K562 (cell line): ENCODE measurements around the gene RREB1. TPM values are rescaled to one million over a fixed set of nuclear protein-coding genes. Genes with fewer than 3 reads are reported as not detected.

Experiments used
- FOXK1 ChIP-seq: sonication (generic); formaldehyde crosslinking; IDR thresholded peaks from 2 replicates; pipeline ENCODE4 v1.8.0; 2022; ENCODE audit warnings: missing genetic modification reagents, mild to moderate bottlenecking, borderline replicate concordance
- HDAC3 ChIP-seq: fragments of 450-650 bp; IDR thresholded peaks from 2 replicates; pipeline ENCODE4 v1.6.1; 2018; ENCODE audit warnings: borderline replicate concordance, mild to moderate bottlenecking, moderate library complexity; ENCODE audit not compliant: partially characterized antibody
- NR1H2 ChIP-seq: sonication (generic); formaldehyde crosslinking; IDR thresholded peaks from 2 replicates; pipeline ENCODE4 v1.4.0; 2020; ENCODE audit warnings: mild to moderate bottlenecking, missing genetic modification reagents
- PATZ1 ChIP-seq: fragments of 250-450 bp; sonication (Bioruptor Pico); IDR thresholded peaks from 2 replicates; pipeline ENCODE4 v1.5.0; 2020; ENCODE audit warnings: mild to moderate bottlenecking, borderline replicate concordance
- PKNOX1 ChIP-seq: fragments of 450-650 bp; IDR thresholded peaks from 2 replicates; pipeline ENCODE4 v1.6.1; 2016
- POLR3G ChIP-seq: IDR thresholded peaks from 2 replicates; pipeline ENCODE4 v1.6.1; 2011; ENCODE audit not compliant: insufficient read length, insufficient replicate concordance; ENCODE audit errors: extremely low read depth
- SMARCB1 ChIP-seq: IDR thresholded peaks from 2 replicates; pipeline ENCODE4 v1.6.1; 2011; ENCODE audit warnings: improper control_type of control experiment, low read depth; ENCODE audit not compliant: insufficient read length
- SUPT5H ChIP-seq: fragments of 450-650 bp; IDR thresholded peaks from 2 replicates; pipeline ENCODE4 v1.6.1; 2016
- ZC3H8 ChIP-seq: fragments of 450-650 bp; IDR thresholded peaks from 2 replicates; pipeline ENCODE4 v1.6.1; 2017
- ZNF12 ChIP-seq: sonication (generic); formaldehyde crosslinking; IDR thresholded peaks from 2 replicates; pipeline ENCODE4 v1.4.0; 2020; ENCODE audit warnings: mild to moderate bottlenecking, missing genetic modification reagents
- ZNF445 ChIP-seq: fragments of 250-450 bp; sonication (Bioruptor Pico); IDR thresholded peaks from 2 replicates; pipeline ENCODE4 v1.4.0; 2020; ENCODE audit warnings: low read depth, mild to moderate bottlenecking, moderate library complexity
- ZNF583 ChIP-seq: fragments of 250-450 bp; sonication (Bioruptor Pico); IDR thresholded peaks from 2 replicates; pipeline ENCODE4 v1.4.0; 2020
- ZSCAN29 ChIP-seq: fragments of 450-650 bp; IDR thresholded peaks from 2 replicates; pipeline ENCODE4 v1.6.1; 2017
- polyA plus RNA-seq, 8 experiments: library from polyadenylated mRNA; depleted of rRNA in 4 of 8; stranded (reverse) in 5 of 8; unstranded in 3 of 8; fragments of >200 nt; fragmentation: Nextera tagmentation in 2 of 8; fragmentation: Illumina TruSeq in 1 of 8; extraction: Ambion mirVana in 2 of 8; extraction: Trizol in 1 of 8; gene quantifications; 2 replicates each; pipeline versions ENCODE4 v1.2.1 to v1.2.3, GENCODE V29; 2011 to 2014; ENCODE audit warnings: inconsistent platforms in 1 of 8, missing spikeins in 1 of 8
- total RNA-seq, 7 experiments: library from RNA; depleted of rRNA in 6 of 7; stranded (reverse); fragments of >200 nt in 6 of 7; fragmentation: Illumina TruSeq in 2 of 7; extraction: Trizol in 2 of 7; gene quantifications; 2 replicates each; pipeline versions ENCODE4 v1.2.1 to v1.2.3, GENCODE V29; 2011 to 2021; ENCODE audit warnings: low replicate concordance in 1 of 7
- TF ChIP-seq, protein P1 (sequence below): fragments of 250-450 bp; sonication (Bioruptor Pico); IDR thresholded peaks from 2 replicates; pipeline ENCODE4 v1.4.0; 2020; ENCODE audit warnings: mild to moderate bottlenecking, moderate library complexity, borderline replicate concordance
- TF ChIP-seq, protein P2 (sequence below), 2 experiments: IDR thresholded peaks in 1 of 2; conservative IDR thresholded peaks in 1 of 2; 2 replicates each; pipeline ENCODE4 v1.6.1; 2016; ENCODE audit warnings: low read depth in 2 of 2, mild to moderate bottlenecking in 1 of 2, missing compliant biosample characterization in 1 of 2, missing genetic modification characterization in 1 of 2, moderate library complexity in 1 of 2
- TF ChIP-seq, protein P3 (sequence below): sonication (generic); formaldehyde crosslinking; IDR thresholded peaks from 2 replicates; pipeline ENCODE4 v1.8.0; 2023; ENCODE audit warnings: mild to moderate bottlenecking, missing genetic modification reagents

RREB1 gene
- total and polyA plus RNA-seq, 9 of the 15 experiments (the other 6 are each of a cell fraction or from before 2014, with no cell fraction given), result 3.3 to 64.2 (median 19.3) TPM

DNA sequence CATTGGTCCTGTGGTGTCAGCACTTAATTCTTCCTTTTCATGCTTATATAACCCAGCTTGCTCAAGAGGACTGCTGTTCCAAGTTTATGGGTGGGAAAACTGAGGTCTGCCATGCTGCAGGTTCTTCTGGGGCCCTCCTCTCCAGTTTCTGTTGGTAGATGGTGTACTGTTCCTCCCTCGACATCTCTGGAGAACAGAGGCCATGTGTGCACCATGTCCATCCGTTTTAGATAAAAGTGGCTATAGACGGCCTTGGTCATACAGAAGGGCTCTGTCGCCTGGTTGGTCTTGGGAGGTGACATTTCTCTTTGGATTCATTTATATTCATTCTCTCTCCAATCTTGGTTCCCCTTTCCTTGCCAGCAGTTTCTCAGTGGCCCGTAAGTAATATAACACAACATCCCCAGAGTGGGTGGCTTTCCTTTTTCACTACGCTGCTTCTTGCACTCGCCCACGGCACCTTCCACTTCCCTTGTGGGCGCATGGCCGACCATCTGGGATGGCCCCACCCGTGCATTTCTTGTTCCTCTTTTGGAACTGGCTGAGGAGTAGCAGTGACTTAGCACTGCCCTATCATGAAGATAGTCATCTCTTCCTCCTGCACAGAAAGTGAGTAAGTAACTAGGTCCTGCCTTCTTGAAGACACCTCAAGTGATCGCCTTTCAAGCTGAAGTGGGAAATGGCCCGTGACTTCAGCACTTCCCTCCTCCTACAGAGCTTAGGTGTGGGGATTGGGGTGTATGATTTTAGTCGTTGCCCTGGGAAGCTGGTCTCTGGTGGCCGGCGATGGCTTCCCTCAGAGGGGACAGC is 94.2 kb downstream of the RREB1 start (continued):
- TF ChIP-seq, protein P1, sequence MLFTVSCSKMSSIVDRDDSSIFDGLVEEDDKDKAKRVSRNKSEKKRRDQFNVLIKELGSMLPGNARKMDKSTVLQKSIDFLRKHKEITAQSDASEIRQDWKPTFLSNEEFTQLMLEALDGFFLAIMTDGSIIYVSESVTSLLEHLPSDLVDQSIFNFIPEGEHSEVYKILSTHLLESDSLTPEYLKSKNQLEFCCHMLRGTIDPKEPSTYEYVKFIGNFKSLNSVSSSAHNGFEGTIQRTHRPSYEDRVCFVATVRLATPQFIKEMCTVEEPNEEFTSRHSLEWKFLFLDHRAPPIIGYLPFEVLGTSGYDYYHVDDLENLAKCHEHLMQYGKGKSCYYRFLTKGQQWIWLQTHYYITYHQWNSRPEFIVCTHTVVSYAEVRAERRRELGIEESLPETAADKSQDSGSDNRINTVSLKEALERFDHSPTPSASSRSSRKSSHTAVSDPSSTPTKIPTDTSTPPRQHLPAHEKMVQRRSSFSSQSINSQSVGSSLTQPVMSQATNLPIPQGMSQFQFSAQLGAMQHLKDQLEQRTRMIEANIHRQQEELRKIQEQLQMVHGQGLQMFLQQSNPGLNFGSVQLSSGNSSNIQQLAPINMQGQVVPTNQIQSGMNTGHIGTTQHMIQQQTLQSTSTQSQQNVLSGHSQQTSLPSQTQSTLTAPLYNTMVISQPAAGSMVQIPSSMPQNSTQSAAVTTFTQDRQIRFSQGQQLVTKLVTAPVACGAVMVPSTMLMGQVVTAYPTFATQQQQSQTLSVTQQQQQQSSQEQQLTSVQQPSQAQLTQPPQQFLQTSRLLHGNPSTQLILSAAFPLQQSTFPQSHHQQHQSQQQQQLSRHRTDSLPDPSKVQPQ (CRISPR knock-in tag), result no peak
- peak; percentile 70 for TF ChIP-seq HDAC3
- TF ChIP-seq PKNOX1, result peak; percentile 55
- TF ChIP-seq SUPT5H, result peak; percentile 91
- peak; percentile 73; the same call in 1 of the 2 replicates for TF ChIP-seq ZNF445 (CRISPR knock-in tag)
- TF ChIP-seq FOXK1 (CRISPR knock-in tag), result peak; percentile 13; the same call in 1 of the 2 replicates
- TF ChIP-seq, protein P2, sequence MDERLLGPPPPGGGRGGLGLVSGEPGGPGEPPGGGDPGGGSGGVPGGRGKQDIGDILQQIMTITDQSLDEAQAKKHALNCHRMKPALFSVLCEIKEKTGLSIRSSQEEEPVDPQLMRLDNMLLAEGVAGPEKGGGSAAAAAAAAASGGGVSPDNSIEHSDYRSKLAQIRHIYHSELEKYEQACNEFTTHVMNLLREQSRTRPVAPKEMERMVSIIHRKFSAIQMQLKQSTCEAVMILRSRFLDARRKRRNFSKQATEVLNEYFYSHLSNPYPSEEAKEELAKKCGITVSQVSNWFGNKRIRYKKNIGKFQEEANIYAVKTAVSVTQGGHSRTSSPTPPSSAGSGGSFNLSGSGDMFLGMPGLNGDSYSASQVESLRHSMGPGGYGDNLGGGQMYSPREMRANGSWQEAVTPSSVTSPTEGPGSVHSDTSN (CRISPR knock-in tag; IDR thresholded peaks at IDR 0.05; ENCODE audit: low read depth), result no peak
- TF ChIP-seq, protein P2 (tag; conservative IDR thresholded peaks at IDR 0.05; ENCODE audit: low read depth), result no peak
- no peak for TF ChIP-seq ZNF12 (CRISPR knock-in tag)
- TF ChIP-seq NR1H2, result no peak
- TF ChIP-seq ZC3H8, result no peak
- no peak for TF ChIP-seq ZSCAN29
- 0 out of 2 replicates have a peak, but pooled peaks have one; percentile 69 for TF ChIP-seq ZNF583 (CRISPR knock-in tag)
- peak; percentile 63 for TF ChIP-seq SMARCB1
- TF ChIP-seq POLR3G, result no peak
- TF ChIP-seq, protein P3, sequence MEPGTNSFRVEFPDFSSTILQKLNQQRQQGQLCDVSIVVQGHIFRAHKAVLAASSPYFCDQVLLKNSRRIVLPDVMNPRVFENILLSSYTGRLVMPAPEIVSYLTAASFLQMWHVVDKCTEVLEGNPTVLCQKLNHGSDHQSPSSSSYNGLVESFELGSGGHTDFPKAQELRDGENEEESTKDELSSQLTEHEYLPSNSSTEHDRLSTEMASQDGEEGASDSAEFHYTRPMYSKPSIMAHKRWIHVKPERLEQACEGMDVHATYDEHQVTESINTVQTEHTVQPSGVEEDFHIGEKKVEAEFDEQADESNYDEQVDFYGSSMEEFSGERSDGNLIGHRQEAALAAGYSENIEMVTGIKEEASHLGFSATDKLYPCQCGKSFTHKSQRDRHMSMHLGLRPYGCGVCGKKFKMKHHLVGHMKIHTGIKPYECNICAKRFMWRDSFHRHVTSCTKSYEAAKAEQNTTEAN, result peak; percentile 42; the same call in 1 of the 2 replicates
- no peak for TF ChIP-seq PATZ1 (CRISPR knock-in tag)
